H9 (cell line): ENCODE data around the gene DNAH5. TPM values are rescaled to one million over a fixed set of nuclear protein-coding genes. Genes with fewer than 3 reads are reported as not detected.

Experiments used
- DNase-seq: peaks from one replicate; pipeline ENCODE4 v3.0.0-alpha.2; 2017
- H2AFZ ChIP-seq: one replicate; pipeline ENCODE4 v1.6.1; 2013; ENCODE audit warnings: mild to moderate bottlenecking, low read length, control low read depth, moderate library complexity
- H2AK5ac ChIP-seq: 2 replicates; pipeline ENCODE4 v1.6.1; 2013; ENCODE audit warnings: low read length, control low read depth, mixed read lengths; ENCODE audit not compliant: insufficient read length
- H2BK120ac ChIP-seq: one replicate; pipeline ENCODE4 v1.6.1; 2013; ENCODE audit warnings: low read depth, mild to moderate bottlenecking, low read length, control low read depth, inconsistent platforms; ENCODE audit not compliant: poor library complexity, severe bottlenecking
- H2BK12ac ChIP-seq: 2 replicates; pipeline ENCODE4 v1.6.1; 2013; ENCODE audit warnings: low read length, control low read depth, mixed read lengths, low read depth; ENCODE audit not compliant: insufficient read length
- H2BK15ac ChIP-seq: 2 replicates; pipeline ENCODE4 v1.6.1; 2013; ENCODE audit warnings: low read depth, low read length, control low read depth
- H2BK20ac ChIP-seq: one replicate; pipeline ENCODE4 v1.6.1; 2013; ENCODE audit warnings: low read depth, mild to moderate bottlenecking, low read length, control low read depth, inconsistent platforms; ENCODE audit not compliant: poor library complexity, severe bottlenecking
- H2BK5ac ChIP-seq: 2 replicates; pipeline ENCODE4 v1.6.1; 2013; ENCODE audit warnings: low read length, control low read depth, mixed read lengths; ENCODE audit not compliant: insufficient read length
- H3K14ac ChIP-seq: 2 replicates; pipeline ENCODE4 v1.6.1; 2013; ENCODE audit warnings: low read length, control low read depth; ENCODE audit not compliant: insufficient read depth
- H3K18ac ChIP-seq: 2 replicates; pipeline ENCODE4 v1.6.1; 2013; ENCODE audit warnings: low read depth, mild to moderate bottlenecking, mixed read lengths, low read length, control low read depth; ENCODE audit not compliant: insufficient read length
- H3K23ac ChIP-seq: 2 replicates; pipeline ENCODE4 v1.6.1; 2013; ENCODE audit warnings: low read length, control low read depth, mixed read lengths, low read depth; ENCODE audit not compliant: insufficient read length
- H3K23me2 ChIP-seq: 2 replicates; pipeline ENCODE4 v1.6.1; 2013; ENCODE audit warnings: low read depth, mild to moderate bottlenecking, mixed read lengths, low read length, control low read depth; ENCODE audit not compliant: insufficient read length, poor library complexity, severe bottlenecking
- H3K27ac ChIP-seq: 2 replicates; pipeline ENCODE4 v1.5.1; 2013; ENCODE audit warnings: low read length, control low read depth, mixed read lengths, low read depth; ENCODE audit not compliant: insufficient read length
- H3K27me3 ChIP-seq: 2 replicates; pipeline ENCODE4 v1.6.1; 2013; ENCODE audit warnings: low read length, control low read depth, inconsistent platforms; ENCODE audit not compliant: insufficient read depth
- H3K4ac ChIP-seq: 2 replicates; pipeline ENCODE4 v1.6.1; 2013; ENCODE audit warnings: low read depth, mild to moderate bottlenecking, control low read depth, inconsistent platforms, low read length, moderate library complexity
- H3K4me1 ChIP-seq: 2 replicates; pipeline ENCODE4 v1.6.1; 2013; ENCODE audit warnings: low read length, control low read depth, inconsistent platforms; ENCODE audit not compliant: insufficient read depth
- H3K4me2 ChIP-seq: 2 replicates; pipeline ENCODE4 v1.6.1; 2013; ENCODE audit warnings: low read length, control low read depth, mixed read lengths; ENCODE audit not compliant: insufficient read length, insufficient read depth
- H3K56ac ChIP-seq: 2 replicates; pipeline ENCODE4 v1.6.1; 2013; ENCODE audit warnings: low read depth, mild to moderate bottlenecking, mixed read lengths, low read length, control low read depth; ENCODE audit not compliant: insufficient read length
- H3K79me1 ChIP-seq: 2 replicates; pipeline ENCODE4 v1.6.1; 2013; ENCODE audit warnings: low read depth, mild to moderate bottlenecking, moderate library complexity, low read length, control low read depth, inconsistent platforms; ENCODE audit not compliant: insufficient read depth, poor library complexity, severe bottlenecking
- H3K79me2 ChIP-seq: 2 replicates; pipeline ENCODE4 v1.6.1; 2013; ENCODE audit warnings: low read length, control low read depth, inconsistent platforms; ENCODE audit not compliant: insufficient read depth
- H3K9ac ChIP-seq: 2 replicates; pipeline ENCODE4 v1.6.1; 2013; ENCODE audit warnings: low read length, control low read depth, mixed read lengths; ENCODE audit not compliant: insufficient read length; ENCODE audit errors: extremely low read depth
- H3K9me3 ChIP-seq: one replicate; pipeline ENCODE4 v1.6.1; 2013; ENCODE audit warnings: low read depth, low read length, inconsistent platforms; ENCODE audit not compliant: control insufficient read depth
- H3T11ph ChIP-seq: one replicate; pipeline ENCODE4 v1.6.1; 2013; ENCODE audit warnings: mild to moderate bottlenecking, low read length, control low read depth, inconsistent platforms
- H4K20me1 ChIP-seq: one replicate; pipeline ENCODE4 v1.6.1; 2013; ENCODE audit not compliant: control insufficient read depth, insufficient read length, insufficient read depth
- H4K5ac ChIP-seq: 2 replicates; pipeline ENCODE4 v1.6.1; 2013; ENCODE audit warnings: low read depth, mild to moderate bottlenecking, mixed read lengths, low read length, control low read depth; ENCODE audit not compliant: insufficient read length
- H4K8ac ChIP-seq: replicated peaks from 2 replicates; pipeline ENCODE4 v1.6.1; 2013; ENCODE audit warnings: low read length, control low read depth, mixed read lengths, low read depth; ENCODE audit not compliant: insufficient read length
- H4K91ac ChIP-seq: 2 replicates; pipeline ENCODE4 v1.6.1; 2013; ENCODE audit warnings: low read depth, mild to moderate bottlenecking, moderate library complexity, mixed read lengths, low read length, control low read depth; ENCODE audit not compliant: insufficient read length
- H3K27ac Mint-ChIP-seq, 3 experiments: 2 replicates in 2 of 3; 3 replicates in 1 of 3; pipeline ENCODE4 v1.8.0; 2020 to 2021; ENCODE audit warnings: mixed read lengths in 3 of 3, mild to moderate bottlenecking in 1 of 3, moderate library complexity in 1 of 3
- H3K27me3 Mint-ChIP-seq: 2 replicates; pipeline ENCODE4 v1.8.0; 2021; ENCODE audit warnings: low read depth, mild to moderate bottlenecking, moderate library complexity, mixed read lengths
- H3K36me3 Mint-ChIP-seq, 3 experiments: 2 replicates in 2 of 3; 3 replicates in 1 of 3; pipeline ENCODE4 v1.8.0; 2020 to 2021; ENCODE audit warnings: low read depth in 3 of 3, mixed read lengths in 3 of 3; ENCODE audit not compliant: insufficient read depth in 1 of 3
- H3K4me1 Mint-ChIP-seq, 2 experiments: 2 replicates each; pipeline ENCODE4 v1.8.0; 2020; ENCODE audit warnings: mixed read lengths in 2 of 2
- H3K4me3 Mint-ChIP-seq, 2 experiments: 2 replicates in 1 of 2; 3 replicates in 1 of 2; pipeline ENCODE4 v1.8.0; 2020 to 2021; ENCODE audit warnings: mild to moderate bottlenecking in 2 of 2, mixed read lengths in 2 of 2, moderate library complexity in 1 of 2
- H3K9me3 Mint-ChIP-seq, 2 experiments: 2 replicates in 1 of 2; 3 replicates in 1 of 2; pipeline ENCODE4 v1.8.0; 2020; ENCODE audit warnings: mild to moderate bottlenecking in 2 of 2, mixed read lengths in 2 of 2, moderate library complexity in 1 of 2
- whole genome bisulfite sequencing: extraction: QIAGEN DNeasy Blood & Tissue Kit; methylation state at CpG from one replicate; pipeline ENCODE4 v1.1.7; 2013; ENCODE audit warnings: missing lambda C conversion rate, low lambda C conversion rate, mixed read lengths; ENCODE audit not compliant: insufficient read length; ENCODE audit errors: extremely low coverage; 5-methylcytosine and 5-hydroxymethylcytosine counted together
- total RNA-seq: library from RNA; stranded (reverse); gene quantifications from 2 replicates; pipeline ENCODE4 v1.2.1, GENCODE V29; 2021
- TF ChIP-seq, protein P1 (sequence below): fragments of 200-600 bp; sonication (generic); conservative IDR thresholded peaks from 3 replicates; pipeline ENCODE4 v1.8.0; 2021; ENCODE audit warnings: antibody characterized with exemption, mild to moderate bottlenecking

DNAH5 gene
- total RNA-seq, 1 experiment from 2014 or later: 0.50 TPM

DNA sequence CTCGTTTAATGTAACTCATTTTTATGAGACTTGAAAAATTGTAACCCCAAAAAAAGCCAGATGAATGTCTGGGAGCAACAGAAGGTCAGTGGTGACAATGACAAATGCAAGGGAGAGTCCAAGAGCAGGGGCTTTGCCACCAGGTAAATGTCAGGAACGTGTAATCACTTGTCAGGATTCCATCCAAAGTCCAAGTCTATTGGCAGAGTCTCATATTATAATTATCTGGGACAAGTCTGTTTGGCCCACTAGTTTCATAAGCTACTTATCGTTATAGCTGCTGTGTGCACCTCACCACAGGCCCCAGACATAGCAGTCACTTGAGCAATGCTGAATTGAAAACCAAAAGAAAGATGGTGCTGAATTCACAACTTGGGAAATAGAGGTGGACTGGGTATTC lies 180.8 kb downstream of the DNAH5 start:
- TF ChIP-seq, protein P1, sequence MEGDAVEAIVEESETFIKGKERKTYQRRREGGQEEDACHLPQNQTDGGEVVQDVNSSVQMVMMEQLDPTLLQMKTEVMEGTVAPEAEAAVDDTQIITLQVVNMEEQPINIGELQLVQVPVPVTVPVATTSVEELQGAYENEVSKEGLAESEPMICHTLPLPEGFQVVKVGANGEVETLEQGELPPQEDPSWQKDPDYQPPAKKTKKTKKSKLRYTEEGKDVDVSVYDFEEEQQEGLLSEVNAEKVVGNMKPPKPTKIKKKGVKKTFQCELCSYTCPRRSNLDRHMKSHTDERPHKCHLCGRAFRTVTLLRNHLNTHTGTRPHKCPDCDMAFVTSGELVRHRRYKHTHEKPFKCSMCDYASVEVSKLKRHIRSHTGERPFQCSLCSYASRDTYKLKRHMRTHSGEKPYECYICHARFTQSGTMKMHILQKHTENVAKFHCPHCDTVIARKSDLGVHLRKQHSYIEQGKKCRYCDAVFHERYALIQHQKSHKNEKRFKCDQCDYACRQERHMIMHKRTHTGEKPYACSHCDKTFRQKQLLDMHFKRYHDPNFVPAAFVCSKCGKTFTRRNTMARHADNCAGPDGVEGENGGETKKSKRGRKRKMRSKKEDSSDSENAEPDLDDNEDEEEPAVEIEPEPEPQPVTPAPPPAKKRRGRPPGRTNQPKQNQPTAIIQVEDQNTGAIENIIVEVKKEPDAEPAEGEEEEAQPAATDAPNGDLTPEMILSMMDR: no peak
- H3K4ac ChIP-seq: no peak overlapping the region
- no peaks in the 10 kb centered on the region for H3K27me3 ChIP-seq
- H2BK15ac ChIP-seq: no peak overlapping the region
- no peak overlapping the region for H3K23ac ChIP-seq
- H4K5ac ChIP-seq: no peak overlapping the region
- no peak overlapping the region for H2BK120ac ChIP-seq
- no peak overlapping the region for H3K18ac ChIP-seq
- H2BK12ac ChIP-seq: no peak overlapping the region
- no peak overlapping the region for H2BK5ac ChIP-seq
- no peak overlapping the region for H4K91ac ChIP-seq
- no peak overlapping the region for H4K8ac ChIP-seq
- H3K4me2 ChIP-seq: no peak overlapping the region
- H3K23me2 ChIP-seq: no peaks in the 10 kb centered on the region
- no peak overlapping the region for H3K9ac ChIP-seq
- peaks cover 7% of the 10 kb centered on the region in 2 experiments for H3K4me1 Mint-ChIP-seq
- no peak overlapping the region for H3K4me3 Mint-ChIP-seq
- H3K27ac ChIP-seq: no peak overlapping the region
- no CpG with 5 or more reads among the region's 3 CpGs for WGBS
- no peaks in the 10 kb centered on the region for H3K4me1 ChIP-seq
- no peak overlapping the region for H2AFZ ChIP-seq
- no peaks in the 10 kb centered on the region for H3K27me3 Mint-ChIP-seq
- H3K36me3 Mint-ChIP-seq: no peaks in the 10 kb centered on the region
- H2AK5ac ChIP-seq: no peak overlapping the region
- no peaks in the 10 kb centered on the region for H3K9me3 ChIP-seq
- no peaks in the 10 kb centered on the region for H3K9me3 Mint-ChIP-seq
- no peak for DNase-seq
- H3K79me1 ChIP-seq: no peaks in the 10 kb centered on the region
- no peak overlapping the region for H3K56ac ChIP-seq
- H3K79me2 ChIP-seq: no peaks in the 10 kb centered on the region
- no peak overlapping the region for H2BK20ac ChIP-seq
- H4K20me1 ChIP-seq: no peaks in the 10 kb centered on the region
- no peak overlapping the region for H3K27ac Mint-ChIP-seq
- H3K14ac ChIP-seq: no peak overlapping the region
- H3T11ph ChIP-seq: no peak overlapping the region
